Thyroid gland (tissue), 4 donors: Measurements from ENCODE around the gene IRF9. TPM values are rescaled to one million over a fixed set of nuclear protein-coding genes. Genes with fewer than 3 reads are reported as not detected.
A peak's percentile ranks its signal among the peaks of the same experiment; 100 is the strongest.

Source experiments
- DNase-seq, 2 donors: peaks; one replicate each; pipeline ENCODE4 v3.0.0-alpha.2; 2019
- H3K27ac ChIP-seq, 3 donors: fragments of 200-600 bp; sonication (generic); 1 replicate in 2 of 3; 2 replicates in 1 of 3; pipeline ENCODE4 v1.5.1; 2016 to 2019; ENCODE audit warnings: mild to moderate bottlenecking in 1 of 3, moderate library complexity in 1 of 3
- H3K27me3 ChIP-seq: fragments of 200-600 bp; sonication (generic); one replicate; pipeline ENCODE4 v1.5.1; 2019
- H3K36me3 ChIP-seq, 2 donors: fragments of 200-600 bp; sonication (generic); one replicate each; pipeline ENCODE4 v1.5.1; 2016 to 2019
- H3K4me1 ChIP-seq, 2 donors: fragments of 200-600 bp; sonication (generic); one replicate each; pipeline ENCODE4 v1.5.1; 2017 to 2019
- H3K4me3 ChIP-seq, 3 donors: fragments of 200-600 bp; sonication (generic); replicated peaks in 1 of 3; 1 replicate in 2 of 3; 2 replicates in 1 of 3; pipeline ENCODE4 v1.5.1; 2016; ENCODE audit warnings: mild to moderate bottlenecking in 1 of 3
- H3K9me3 ChIP-seq: fragments of 200-600 bp; sonication (generic); one replicate; pipeline ENCODE4 v1.5.1; 2017
- CTCF ChIP-seq, 6 experiments: fragments of 200-600 bp in 3 of 6; fragments of 450-650 bp in 3 of 6; sonication (generic) in 3 of 6; IDR thresholded peaks; one replicate each; pipeline ENCODE4 v1.5.1; 2016 to 2019; ENCODE audit warnings: antibody characterized with exemption in 6 of 6, mild to moderate bottlenecking in 2 of 6, inconsistent platforms in 1 of 6, moderate library complexity in 1 of 6
- POLR2A ChIP-seq, 2 donors: fragments of 450-650 bp; IDR thresholded peaks; one replicate each; pipeline ENCODE4 v1.6.1; 2017; ENCODE audit warnings: antibody characterized with exemption in 2 of 2, mild to moderate bottlenecking in 2 of 2, moderate library complexity in 1 of 2
- WGBS, 2 donors: methylation state at CpG; one replicate each; pipeline ENCODE4 v1.1.5; 2017; 5-methylcytosine and 5-hydroxymethylcytosine counted together
- intact Hi-C: fragments of 100-400 bp; cut with DNase I; formaldehyde crosslinking; loops from one replicate; pipeline ENCODE4 v1.15.1; 2023
- total RNA-seq, 4 donors: library from RNA; depleted of rRNA; stranded (reverse); fragments of >200 nt; gene quantifications; one replicate each; pipeline ENCODE4 v1.2.3, GENCODE V29; 2016

The IRF9 gene
- total RNA-seq, 4 donors from 2014 or later = 55.1 to 92.3 (median 70.0) TPM

- intact Hi-C loops = no loop called here
- Histone ChIP-seq H3K4me1 (peaks cover 18 to 24% of the 10 kb centered on the region in 2 donors), H3K4me3 (peak overlapping the region; percentile 83 to 94 (median 92)), H3K9me3 (no peaks in the 10 kb centered on the region), H3K27ac (peak overlapping the region; percentile 72 to 81 (median 80)), H3K36me3 (peaks cover 14 to 15% of the 10 kb centered on the region in 2 donors), H3K27me3 (no peaks in the 10 kb centered on the region)
- 33 to 41% methylated on average over 13 of the region's 13 CpGs for WGBS, 2 donors
- no peak for DNase-seq
- TF ChIP-seq POLR2A (IDR thresholded peaks at IDR 0.05) = no peak
- TF ChIP-seq CTCF (IDR thresholded peaks at IDR 0.05) = no peak
Observed at GRCh38 chr14:24136684-24137528, 24.2 kb upstream of the IRF9 start.

GRCh38 chr14:24137529-24138395 lies 23.3 kb upstream of the IRF9 start:
- peak overlapping the region in 1 of 3 donors; percentile 81 for H3K27ac ChIP-seq
- peaks cover 14 to 15% of the 10 kb centered on the region in 2 donors for H3K36me3 ChIP-seq
- H3K9me3 ChIP-seq = no peaks in the 10 kb centered on the region
- TF ChIP-seq CTCF (IDR thresholded peaks at IDR 0.05) (no peak), POLR2A (IDR thresholded peaks at IDR 0.05) (no peak)
- no peak for DNase-seq
- 87 to 88% methylated on average over 8 of the region's 8 CpGs for WGBS, 2 donors
- H3K4me1 ChIP-seq = peaks cover 21 to 28% of the 10 kb centered on the region in 2 donors
- intact Hi-C loops = no loop called here
- no peaks in the 10 kb centered on the region for H3K27me3 ChIP-seq
- no peak overlapping the region for H3K4me3 ChIP-seq

- Histone ChIP-seq H3K27me3 (no peaks in the 10 kb centered on the region), H3K27ac (no peak overlapping the region), H3K4me1 (peaks cover 21 to 28% of the 10 kb centered on the region in 2 donors), H3K4me3 (no peak overlapping the region), H3K36me3 (peaks cover 14 to 15% of the 10 kb centered on the region in 2 donors), H3K9me3 (no peaks in the 10 kb centered on the region)
- 87 to 93% methylated on average over 12 to 13 of the region's 13 CpGs for WGBS, 2 donors
- intact Hi-C loops = no loop called here
- no peak for DNase-seq
- no peak for TF ChIP-seq CTCF (IDR thresholded peaks at IDR 0.05)
- TF ChIP-seq POLR2A (IDR thresholded peaks at IDR 0.05) = no peak
Observed at GRCh38 chr14:24138396-24139271, 22.4 kb upstream of the IRF9 start.

- peaks cover 21 to 28% of the 10 kb centered on the region in 2 donors for H3K4me1 ChIP-seq
- H3K27ac ChIP-seq = no peak overlapping the region
- no peak for DNase-seq
- WGBS, 2 donors = 82 to 87% methylated on average over 9 of the region's 9 CpGs
- TF ChIP-seq POLR2A (IDR thresholded peaks at IDR 0.05) = no peak
- TF ChIP-seq CTCF (IDR thresholded peaks at IDR 0.05) = no peak
- no peaks in the 10 kb centered on the region for H3K27me3 ChIP-seq
- no peaks in the 10 kb centered on the region for H3K9me3 ChIP-seq
- intact Hi-C loops = no loop called here
- no peak overlapping the region for H3K4me3 ChIP-seq
- H3K36me3 ChIP-seq = peaks cover 14 to 15% of the 10 kb centered on the region in 2 donors
Observed at GRCh38 chr14:24139272-24139934, 21.7 kb upstream of the IRF9 start.
